T-helper 9 cell (primary cell): Measurements from ENCODE around the gene C1orf167.

Experiments
- DNase-seq: peaks from one replicate; pipeline ENCODE4 v3.0.0-alpha.2; 2020

The C1orf167 gene

DNA sequence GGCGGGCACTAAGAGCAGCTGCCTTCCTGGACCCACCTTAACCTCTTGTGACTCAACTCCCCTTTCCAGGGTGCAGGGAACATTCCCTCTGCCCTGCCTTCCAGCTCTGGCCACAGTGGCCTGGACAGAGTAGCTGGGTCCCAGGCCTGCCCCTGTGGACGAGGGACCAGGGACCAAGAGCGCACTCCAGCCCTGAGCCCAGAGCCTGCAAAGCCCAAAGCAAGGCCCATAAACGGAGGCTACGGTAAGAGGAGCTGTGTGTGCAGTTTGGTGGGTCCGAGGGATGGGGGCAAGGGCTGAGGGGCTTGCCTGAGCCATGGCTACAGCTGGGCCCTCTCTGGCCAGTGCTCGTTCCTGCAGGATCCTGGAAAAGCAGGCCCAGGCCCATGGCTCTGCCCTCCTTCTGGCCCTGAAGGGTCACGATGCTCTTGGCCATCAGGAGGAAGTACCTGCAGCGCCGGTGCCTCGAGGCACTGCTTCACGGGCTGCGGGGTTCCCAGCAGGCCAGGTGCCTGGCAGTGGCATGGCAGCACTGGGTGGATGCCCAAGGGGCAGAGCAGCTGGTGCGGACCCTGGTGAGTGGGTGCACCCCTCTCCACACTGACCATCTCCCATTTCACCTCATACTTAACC, 25.9 kb downstream of the C1orf167 start:
- no peak for DNase-seq

GRCh38 chr1:11788549-11789053, 26.6 kb downstream of the C1orf167 start:
- DNase-seq: no peak

- no peak for DNase-seq
These were observed 27.4 kb downstream of the C1orf167 start for GRCh38 chr1:11789126-11790067.

DNA sequence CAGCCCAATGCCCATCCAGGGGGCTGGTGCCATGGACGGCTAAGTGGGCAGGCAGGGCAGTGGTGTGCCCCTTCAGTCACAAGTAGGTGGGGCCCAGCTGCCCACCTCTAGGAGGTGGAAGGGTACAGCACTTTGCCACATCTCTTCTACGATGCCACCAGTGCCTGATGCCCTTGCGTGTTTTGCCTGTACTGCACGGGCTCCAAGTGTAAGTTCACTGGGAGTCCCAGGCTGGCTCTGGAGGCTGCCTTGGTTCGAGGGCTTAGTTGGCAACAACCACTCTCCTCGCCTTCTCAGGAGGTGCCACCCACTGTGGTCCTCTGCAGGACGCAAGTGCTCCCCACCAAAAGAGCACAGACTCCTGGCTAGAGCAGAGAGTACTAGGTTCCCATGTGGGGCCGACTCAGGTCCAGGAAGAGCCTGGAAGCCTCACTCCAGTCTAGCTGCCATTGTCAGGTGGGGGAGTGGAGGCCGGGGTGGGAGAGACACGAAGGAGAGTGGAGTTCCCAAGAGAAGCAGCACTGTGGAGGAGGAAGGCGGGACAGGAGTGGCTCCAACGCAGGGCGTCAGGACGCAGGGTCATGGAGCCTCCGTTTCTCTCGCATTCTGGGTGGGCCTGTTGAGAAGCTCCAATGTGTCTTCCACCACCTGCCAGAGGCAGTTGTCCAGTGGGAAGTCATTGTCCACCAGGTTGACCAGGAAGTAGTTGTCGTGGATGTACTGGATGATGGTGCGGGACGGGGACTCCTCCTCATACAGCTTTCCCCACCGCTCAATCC, 28.3 kb downstream of the C1orf167 start:
- DNase-seq: no peak

- DNase-seq: no peak
These were observed 29.1 kb downstream of the C1orf167 start for GRCh38 chr1:11790880-11791715.

- DNase-seq: no peak
These were observed 30.1 kb downstream of the C1orf167 start for GRCh38 chr1:11792106-11792505.

- DNase-seq: no peak
These were observed 31.8 kb downstream of the C1orf167 start for GRCh38 chr1:11793819-11794218.

- no peak for DNase-seq
These were observed 32.6 kb downstream of the C1orf167 start for GRCh38 chr1:11794446-11795237.

- DNase-seq: no peak
These were observed 33.4 kb downstream of the C1orf167 start for GRCh38 chr1:11795238-11795890.

DNA sequence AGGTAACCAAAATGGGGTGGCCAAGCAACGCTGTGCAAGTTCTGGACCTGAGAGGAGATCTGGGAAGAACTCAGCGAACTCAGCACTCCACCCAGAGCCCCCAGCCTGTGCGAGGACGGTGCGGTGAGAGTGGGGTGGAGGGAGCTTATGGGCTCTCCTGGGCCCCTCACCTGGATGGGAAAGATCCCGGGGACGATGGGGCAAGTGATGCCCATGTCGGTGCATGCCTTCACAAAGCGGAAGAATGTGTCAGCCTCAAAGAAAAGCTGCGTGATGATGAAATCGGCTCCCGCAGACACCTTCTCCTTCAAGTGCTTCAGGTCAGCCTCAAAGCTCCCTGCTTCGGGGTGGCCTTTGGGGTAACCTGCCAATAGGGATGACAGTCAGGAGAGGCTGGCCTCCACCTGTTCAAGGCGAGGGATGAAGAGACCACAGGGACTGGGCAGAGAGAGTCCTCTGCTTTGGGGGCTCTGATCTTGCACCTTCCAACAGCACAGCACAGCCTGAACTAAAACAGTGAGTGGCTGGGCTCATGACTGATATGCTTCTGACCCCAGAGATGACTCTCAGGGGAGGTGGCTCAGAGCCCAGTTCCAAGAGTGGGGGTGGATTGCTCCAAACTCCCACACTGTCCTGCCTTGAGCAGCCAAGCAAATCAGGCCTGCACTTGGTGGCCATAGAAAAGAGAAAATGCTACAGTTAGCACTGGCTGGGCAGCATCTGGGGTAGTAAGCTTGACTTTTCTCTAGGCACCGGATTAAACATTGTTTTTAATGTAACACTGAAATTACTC, 34.2 kb downstream of the C1orf167 start:
- DNase-seq: no peak

DNA sequence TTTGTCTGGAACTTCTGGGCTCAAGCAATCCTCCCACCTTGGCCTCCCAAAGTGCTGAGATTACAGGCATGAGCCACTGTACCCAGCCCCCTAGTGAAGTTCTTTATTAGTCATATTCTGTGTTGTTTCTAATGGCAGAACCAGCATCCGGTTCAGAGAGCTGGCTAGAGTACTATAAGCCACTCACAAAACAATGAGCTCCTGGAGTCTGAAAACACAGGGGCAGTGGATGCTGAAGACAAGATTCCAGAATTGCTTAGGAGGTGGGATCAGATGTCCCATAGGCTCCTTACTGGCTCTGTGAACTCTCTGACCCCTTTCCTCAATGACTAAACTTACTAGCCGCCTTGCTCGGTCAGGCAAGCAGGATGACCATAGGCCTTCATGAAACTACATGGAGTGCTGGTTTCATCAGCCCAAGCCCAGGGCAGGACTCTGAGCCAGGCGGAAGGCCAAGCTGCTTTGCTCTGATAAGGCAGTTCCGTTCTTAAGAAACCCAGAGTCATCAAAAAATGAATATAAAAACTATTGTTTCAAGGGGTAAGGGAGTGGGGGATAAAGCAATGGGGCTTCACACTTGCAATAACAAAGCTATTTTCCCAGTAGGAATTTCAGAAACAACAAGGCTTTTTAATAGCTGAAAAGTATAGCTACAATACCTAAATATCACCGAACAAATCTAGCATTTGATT, 35.7 kb downstream of the C1orf167 start:
- DNase-seq: no peak

GRCh38 chr1:11799099-11799498, 37.1 kb downstream of the C1orf167 start:
- DNase-seq: no peak

GRCh38 chr1:11799896-11800295, 37.9 kb downstream of the C1orf167 start:
- DNase-seq: no peak

- no peak for DNase-seq
These were observed 38.4 kb downstream of the C1orf167 start for GRCh38 chr1:11800391-11800755.

DNA sequence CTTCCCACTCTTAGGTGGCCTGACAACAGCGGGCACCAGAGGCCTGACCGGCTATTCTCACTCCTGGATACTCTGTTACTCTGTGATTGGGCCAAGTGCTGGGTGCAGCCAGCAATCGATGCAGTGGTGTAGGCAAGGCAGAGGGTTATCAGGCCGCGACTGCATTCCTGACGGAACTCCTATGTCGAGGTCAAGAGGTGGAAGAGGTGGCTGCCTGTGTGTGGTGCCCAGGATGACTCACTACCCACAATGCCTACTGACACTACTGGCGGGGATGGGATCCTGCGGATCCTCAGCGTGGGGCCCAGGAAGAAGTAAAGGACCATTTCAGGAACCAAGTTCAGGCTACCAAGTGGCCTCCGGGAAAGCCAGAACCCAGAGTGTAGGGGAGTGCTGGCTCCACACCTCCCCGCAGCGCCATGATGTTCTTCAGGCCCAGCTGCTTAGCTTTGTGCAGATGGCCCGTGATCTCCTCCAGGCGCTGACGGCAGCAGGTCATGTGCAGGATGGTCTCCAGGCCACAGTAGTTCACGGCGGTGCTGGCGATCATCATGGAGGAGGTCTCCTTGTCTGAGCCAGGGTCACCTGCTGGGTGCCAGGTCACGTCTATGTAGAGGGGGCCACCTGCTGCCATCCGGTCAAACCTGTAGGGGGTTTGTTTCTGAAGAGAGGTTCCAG, 38.9 kb downstream of the C1orf167 start:
- DNase-seq: no peak

GRCh38 chr1:11802616-11802972, 40.6 kb downstream of the C1orf167 start:
- DNase-seq: no peak

DNA sequence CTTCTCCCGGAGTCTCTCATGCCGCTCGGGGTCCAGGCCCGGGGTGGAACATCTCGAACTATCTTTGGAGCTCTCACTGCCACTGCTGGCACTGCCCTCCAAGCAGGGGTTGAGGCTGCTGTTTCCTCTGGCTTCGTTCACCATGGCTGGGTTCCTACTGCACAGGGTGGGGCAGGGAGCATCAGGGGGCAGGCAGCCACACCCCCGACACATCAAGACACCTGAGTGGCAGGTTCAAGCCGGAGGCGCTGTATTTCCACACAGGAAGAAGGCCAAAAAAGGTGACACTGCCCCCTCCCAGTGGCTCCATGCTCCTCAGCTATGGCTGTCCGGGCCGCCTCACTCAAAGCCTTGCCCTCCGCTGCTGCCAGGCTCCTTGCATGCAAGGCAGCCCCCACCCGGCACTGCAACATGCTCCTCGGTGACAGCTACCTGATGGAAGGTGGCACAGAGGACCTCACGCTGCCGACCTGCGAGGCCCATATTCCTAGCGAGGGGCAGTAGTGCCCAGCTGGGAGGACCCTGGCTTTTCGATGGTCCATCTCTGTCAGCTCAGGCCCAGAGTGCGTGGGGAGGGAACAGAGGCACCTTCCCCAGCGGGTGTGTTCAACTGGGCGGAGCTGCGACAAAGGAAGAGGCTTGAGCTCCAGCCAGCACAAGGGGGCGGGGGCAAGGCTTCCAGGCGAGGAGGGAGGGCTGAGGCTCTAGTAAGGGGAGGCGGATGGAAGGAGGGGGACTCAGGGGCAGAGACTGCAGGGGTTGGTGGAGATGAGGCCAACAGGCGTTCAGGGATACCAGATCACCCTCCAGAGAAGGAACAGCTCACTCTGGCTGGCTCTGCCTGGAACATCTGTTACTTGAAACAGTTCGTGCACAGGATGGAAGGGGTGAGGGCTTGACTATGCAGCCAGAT, 41.2 kb downstream of the C1orf167 start:
- peak; percentile 62 for DNase-seq
